Liver (tissue), 9 donors: ENCODE measurements around the gene HDAC5. TPM values are rescaled to one million over a fixed set of nuclear protein-coding genes. Genes with fewer than 3 reads are reported as not detected.

Experiments used
- DNase-seq: peaks from one replicate; pipeline ENCODE4 v3.0.0-alpha.2; 2017; ENCODE audit warnings: low spot score
- H3K27ac ChIP-seq, 2 donors: one replicate each; pipeline ENCODE4 v1.7.0; 2013; ENCODE audit warnings: inconsistent platforms in 2 of 2, low read length in 2 of 2, control low read depth in 1 of 2, low read depth in 1 of 2, mild to moderate bottlenecking in 1 of 2
- H3K27me3 ChIP-seq, 4 donors: one replicate each; pipeline versions ENCODE4 v1.6.1 to v1.7.0; 2013; ENCODE audit warnings: low read length in 3 of 4, inconsistent platforms in 1 of 4, mild to moderate bottlenecking in 1 of 4, moderate library complexity in 1 of 4; ENCODE audit not compliant: control insufficient read depth in 4 of 4, insufficient read depth in 4 of 4
- H3K36me3 ChIP-seq, 4 donors: one replicate each; pipeline versions ENCODE4 v1.6.1 to v1.7.0; 2013; ENCODE audit warnings: low read length in 3 of 4, mild to moderate bottlenecking in 3 of 4, low read depth in 1 of 4, moderate library complexity in 1 of 4; ENCODE audit not compliant: control insufficient read depth in 4 of 4, insufficient read depth in 3 of 4
- H3K4me1 ChIP-seq, 4 donors: one replicate each; pipeline versions ENCODE4 v1.6.1 to v1.7.0; 2013; ENCODE audit warnings: low read length in 3 of 4, mild to moderate bottlenecking in 3 of 4, moderate library complexity in 1 of 4; ENCODE audit not compliant: control insufficient read depth in 4 of 4, insufficient read depth in 4 of 4
- H3K4me3 ChIP-seq, 3 donors: one replicate each; pipeline versions ENCODE4 v1.6.1 to v1.7.0; 2013; ENCODE audit warnings: low read length in 3 of 3, control low read depth in 1 of 3, low read depth in 1 of 3, mild to moderate bottlenecking in 1 of 3
- H3K9ac ChIP-seq, 2 donors: one replicate each; pipeline ENCODE4 v1.7.0; 2013; ENCODE audit warnings: low read length in 2 of 2, mild to moderate bottlenecking in 2 of 2, moderate library complexity in 2 of 2, control low read depth in 1 of 2, low read depth in 1 of 2
- H3K9me3 ChIP-seq, 4 donors: one replicate each; pipeline versions ENCODE4 v1.6.1 to v1.7.0; 2013; ENCODE audit warnings: low read length in 3 of 4; ENCODE audit not compliant: control insufficient read depth in 4 of 4
- ATF3 ChIP-seq: IDR thresholded peaks from 2 replicates; pipeline ENCODE4 v1.6.1; 2016; ENCODE audit warnings: antibody characterized with exemption
- CTCF ChIP-seq: fragments of 150-350 bp; IDR thresholded peaks from 2 replicates; pipeline ENCODE4 v1.5.1; 2017; ENCODE audit warnings: improper control_type of control experiment, low read depth, low read length; ENCODE audit not compliant: missing input control
- EGR1 ChIP-seq, 2 donors: IDR thresholded peaks; 2 replicates each; pipeline ENCODE4 v1.6.1; 2016 to 2018; ENCODE audit warnings: antibody characterized with exemption in 2 of 2, low read depth in 2 of 2
- FOXA1 ChIP-seq: IDR thresholded peaks from 2 replicates; pipeline ENCODE4 v1.6.1; 2016; ENCODE audit warnings: antibody characterized with exemption
- FOXA2 ChIP-seq: IDR thresholded peaks from 2 replicates; pipeline ENCODE4 v1.6.1; 2016; ENCODE audit warnings: antibody characterized with exemption
- GABPA ChIP-seq, 2 donors: IDR thresholded peaks in 1 of 2; conservative IDR thresholded peaks in 1 of 2; 2 replicates each; pipeline ENCODE4 v1.6.1; 2016; ENCODE audit warnings: antibody characterized with exemption in 2 of 2, mild to moderate bottlenecking in 1 of 2, moderate library complexity in 1 of 2
- HNF4A ChIP-seq, 2 donors: conservative IDR thresholded peaks; 2 replicates each; pipeline ENCODE4 v1.6.1; 2016; ENCODE audit warnings: antibody characterized with exemption in 2 of 2, mild to moderate bottlenecking in 2 of 2
- HNF4G ChIP-seq: IDR thresholded peaks from 2 replicates; pipeline ENCODE4 v1.6.1; 2016; ENCODE audit warnings: antibody characterized with exemption
- JUND ChIP-seq, 2 donors: IDR thresholded peaks; 2 replicates each; pipeline ENCODE4 v1.6.1; 2016; ENCODE audit warnings: antibody characterized with exemption in 2 of 2
- MAX ChIP-seq: IDR thresholded peaks from 2 replicates; pipeline ENCODE4 v1.6.1; 2016; ENCODE audit warnings: antibody characterized with exemption
- NR2F2 ChIP-seq: IDR thresholded peaks from 2 replicates; pipeline ENCODE4 v1.6.1; 2016; ENCODE audit warnings: antibody characterized with exemption
- RAD21 ChIP-seq, 2 donors: IDR thresholded peaks; 2 replicates each; pipeline ENCODE4 v1.6.1; 2016; ENCODE audit warnings: antibody characterized with exemption in 2 of 2, mild to moderate bottlenecking in 2 of 2
- REST ChIP-seq: IDR thresholded peaks from 2 replicates; pipeline ENCODE4 v1.6.1; 2016; ENCODE audit warnings: antibody characterized with exemption, mild to moderate bottlenecking
- RXRA ChIP-seq, 2 donors: IDR thresholded peaks; 2 replicates each; pipeline ENCODE4 v1.6.1; 2017 to 2018; ENCODE audit warnings: antibody characterized with exemption in 2 of 2, mild to moderate bottlenecking in 1 of 2
- SP1 ChIP-seq: IDR thresholded peaks from 2 replicates; pipeline ENCODE4 v1.6.1; 2018; ENCODE audit warnings: antibody characterized with exemption, mild to moderate bottlenecking
- TAF1 ChIP-seq: conservative IDR thresholded peaks from 2 replicates; pipeline ENCODE4 v1.6.1; 2016; ENCODE audit warnings: antibody characterized with exemption, mild to moderate bottlenecking
- YY1 ChIP-seq: IDR thresholded peaks from 2 replicates; pipeline ENCODE4 v1.6.1; 2016; ENCODE audit warnings: antibody characterized with exemption, mild to moderate bottlenecking
- ZBTB33 ChIP-seq: IDR thresholded peaks from 2 replicates; pipeline ENCODE4 v1.6.1; 2016; ENCODE audit warnings: antibody characterized with exemption
- WGBS: extraction: QIAGEN DNeasy Blood & Tissue Kit; methylation state at CpG from one replicate; pipeline ENCODE4 v1.1.7; 2013; 5-methylcytosine and 5-hydroxymethylcytosine counted together
- polyA plus RNA-seq, 2 donors: library from polyadenylated mRNA; stranded (reverse) in 1 of 2; unstranded in 1 of 2; fragments of 200-250 nt in 1 of 2; fragments of >200 nt in 1 of 2; fragmentation: Nextera tagmentation in 1 of 2; extraction: Ambion mirVana in 1 of 2; gene quantifications; one replicate each; pipeline versions ENCODE4 v1.2.1 to v1.2.3, GENCODE V29; 2013 to 2015
- total RNA-seq, 2 donors: library from RNA; depleted of rRNA; stranded (reverse); fragments of >200 nt; gene quantifications; one replicate each; pipeline ENCODE4 v1.2.3, GENCODE V29; 2014
- donor health status: healthy.
- donor health status: healthy.
- donor health status: healthy.
- donor health status: healthy.
- donor health status: healthy.

The HDAC5 gene
- total and polyA plus RNA-seq, 4 donors, result 5.8 to 20.3 (median 14.4) TPM

GRCh38 chr17:44074231-44074910, 49.1 kb downstream of the HDAC5 start (continued):
- TF ChIP-seq ZBTB33, result no peak
- TF ChIP-seq YY1, result no peak
- no peak for TF ChIP-seq EGR1 (IDR thresholded peaks at IDR 0.05; ENCODE audit: low read depth in 2 of 2)
- TF ChIP-seq HNF4G, result no peak

GRCh38 chr17:44071772-44072171, 51.7 kb downstream of the HDAC5 start:
- peak overlapping the region in 1 of 2 donors; percentile 86 for H3K27ac ChIP-seq
- peak overlapping the region in 1 of 2 donors; percentile 6 for H3K9ac ChIP-seq

GRCh38 chr17:44071198-44071520, 52.3 kb downstream of the HDAC5 start:
- Histone ChIP-seq H3K4me1 (peaks cover 5 to 36% (median 26%) of the 10 kb centered on the region in 4 donors), H3K27me3 (no peaks in the 10 kb centered on the region), H3K4me3 (peak overlapping the region; percentile 66 to 85 (median 83)), H3K9ac (peak overlapping the region; percentile 61 to 64), H3K9me3 (no peaks in the 10 kb centered on the region), H3K36me3 (peaks cover 0 to 10% (median 3%) of the 10 kb centered on the region in 4 donors), H3K27ac (peak overlapping the region; percentile 86 to 88)
- TF ChIP-seq CTCF, result no peak
- TF ChIP-seq TAF1, result no peak
- no peak for TF ChIP-seq REST
- TF ChIP-seq EGR1 (IDR thresholded peaks at IDR 0.05; ENCODE audit: low read depth in 2 of 2), result no peak
- TF ChIP-seq HNF4A (conservative IDR thresholded peaks at IDR 0.05), result no peak
- no peak for TF ChIP-seq RAD21 (IDR thresholded peaks at IDR 0.05)
- no peak for TF ChIP-seq MAX
- no peak for TF ChIP-seq GABPA (IDR thresholded peaks at IDR 0.05 in 1 of 2, conservative IDR thresholded peaks at IDR 0.05 in 1 of 2)
- no peak for TF ChIP-seq YY1
- TF ChIP-seq JUND (IDR thresholded peaks at IDR 0.05), result no peak
- no peak for TF ChIP-seq NR2F2
- TF ChIP-seq ZBTB33, result no peak
- TF ChIP-seq FOXA2, result no peak
- no peak for TF ChIP-seq HNF4G
- TF ChIP-seq SP1, result no peak
- no peak for TF ChIP-seq RXRA (IDR thresholded peaks at IDR 0.05)
- no peak for TF ChIP-seq ATF3
- no peak for TF ChIP-seq FOXA1
- DNase-seq, result no peak
- 6% methylated on average over 3 of the region's 3 CpGs for WGBS

More at GRCh38 chr17:44071772-44072171, 51.7 kb downstream of the HDAC5 start:
- no peak for DNase-seq
- Histone ChIP-seq H3K4me3 (peak overlapping the region; percentile 66 to 85 (median 83)), H3K9me3 (no peaks in the 10 kb centered on the region), H3K36me3 (peaks cover 0 to 10% (median 3%) of the 10 kb centered on the region in 4 donors), H3K27me3 (no peaks in the 10 kb centered on the region), H3K4me1 (peaks cover 8 to 40% (median 31%) of the 10 kb centered on the region in 4 donors)
- TF ChIP-seq GABPA (IDR thresholded peaks at IDR 0.05 in 1 of 2, conservative IDR thresholded peaks at IDR 0.05 in 1 of 2) (no peak), MAX (no peak), TAF1 (no peak), HNF4A (conservative IDR thresholded peaks at IDR 0.05) (no peak), YY1 (no peak), SP1 (no peak), RXRA (IDR thresholded peaks at IDR 0.05) (no peak)
- 67% methylated on average over 2 of the region's 2 CpGs for WGBS
